GM23338 (cell line): Measurements from ENCODE around the gene ZNF831. TPM values are rescaled to one million over a fixed set of nuclear protein-coding genes. Genes with fewer than 3 reads are reported as not detected.

ENCODE experiments used
- ATAC-seq: fragments of 200-7000 bp; cut with Tn5 transposase; 3 replicates; pipeline ENCODE4 v1.9.1; 2020
- DNase-seq: peaks from one replicate; pipeline ENCODE4 v3.0.0-alpha.2; 2015; ENCODE audit warnings: low spot score
- H2AFZ ChIP-seq: fragments of 200-600 bp; sonication (generic); 2 replicates; pipeline ENCODE4 v1.8.0; 2016; ENCODE audit warnings: antibody characterized with exemption, mild to moderate bottlenecking, moderate library complexity
- H3F3A ChIP-seq: fragments of 200-600 bp; sonication (generic); replicated peaks from 2 replicates; pipeline ENCODE4 v1.8.0; 2017; ENCODE audit warnings: antibody characterized with exemption, mixed run types, low read depth
- H3K27ac ChIP-seq: fragments of 200-600 bp; sonication (generic); 2 replicates; pipeline ENCODE4 v1.6.1; 2016; ENCODE audit warnings: low read depth
- H3K27me3 ChIP-seq: fragments of 200-600 bp; sonication (generic); 2 replicates; pipeline ENCODE4 v1.8.0; 2016; ENCODE audit warnings: mild to moderate bottlenecking, mixed run types, moderate library complexity; ENCODE audit not compliant: insufficient read depth
- H3K36me3 ChIP-seq: fragments of 200-600 bp; sonication (generic); 2 replicates; pipeline ENCODE4 v1.8.0; 2016; ENCODE audit warnings: mild to moderate bottlenecking; ENCODE audit not compliant: insufficient read depth
- H3K4me1 ChIP-seq: fragments of 200-600 bp; sonication (generic); 2 replicates; pipeline ENCODE4 v1.8.0; 2016; ENCODE audit warnings: mild to moderate bottlenecking, moderate library complexity; ENCODE audit not compliant: insufficient read depth
- H3K4me2 ChIP-seq: fragments of 200-600 bp; sonication (generic); 2 replicates; pipeline ENCODE4 v1.7.1; 2017; ENCODE audit warnings: mixed run types
- H3K4me3 ChIP-seq: fragments of 200-600 bp; sonication (generic); 2 replicates; pipeline ENCODE4 v1.6.1; 2016; ENCODE audit warnings: mixed run types
- H3K79me2 ChIP-seq: fragments of 200-600 bp; sonication (generic); replicated peaks from 2 replicates; pipeline ENCODE4 v1.8.0; 2017; ENCODE audit warnings: mild to moderate bottlenecking; ENCODE audit not compliant: insufficient read depth
- H3K9me2 ChIP-seq: fragments of 200-600 bp; sonication (generic); 2 replicates; pipeline ENCODE4 v1.8.0; 2017; ENCODE audit not compliant: insufficient read depth
- H4K20me1 ChIP-seq: fragments of 200-600 bp; sonication (generic); replicated peaks from 2 replicates; pipeline ENCODE4 v1.8.0; 2017; ENCODE audit warnings: mild to moderate bottlenecking; ENCODE audit not compliant: insufficient read depth
- H3K27ac Mint-ChIP-seq: 2 replicates; pipeline ENCODE4 v1.8.0; 2020; ENCODE audit warnings: inconsistent platforms, mild to moderate bottlenecking, moderate library complexity, mixed read lengths
- H3K27me3 Mint-ChIP-seq: 3 replicates; pipeline ENCODE4 v1.8.0; 2022; ENCODE audit warnings: low read depth, mild to moderate bottlenecking, moderate library complexity, mixed read lengths, inconsistent platforms; ENCODE audit not compliant: insufficient read depth, poor library complexity
- H3K36me3 Mint-ChIP-seq: 3 replicates; pipeline ENCODE4 v1.8.0; 2021; ENCODE audit warnings: low read depth, mild to moderate bottlenecking, inconsistent platforms, moderate library complexity, mixed read lengths
- H3K4me1 Mint-ChIP-seq: 3 replicates; pipeline ENCODE4 v1.8.0; 2020; ENCODE audit warnings: mild to moderate bottlenecking, inconsistent platforms, mixed read lengths
- H3K4me3 Mint-ChIP-seq: 3 replicates; pipeline ENCODE4 v1.8.0; 2021; ENCODE audit warnings: moderate library complexity, mild to moderate bottlenecking, inconsistent platforms, mixed read lengths
- H3K9me3 Mint-ChIP-seq: 3 replicates; pipeline ENCODE4 v1.8.0; 2020; ENCODE audit warnings: moderate library complexity, mild to moderate bottlenecking, inconsistent platforms, mixed read lengths
- CREB1 ChIP-seq: fragments of 250-450 bp; sonication (Bioruptor Pico); IDR thresholded peaks from 2 replicates; pipeline ENCODE4 v1.5.0; 2020; ENCODE audit warnings: low read depth, mild to moderate bottlenecking, moderate library complexity
- CTCF ChIP-seq, 2 experiments: fragments of 200-600 bp in 1 of 2; sonication (generic) in 1 of 2; conservative IDR thresholded peaks; 2 replicates each; pipeline versions ENCODE4 v1.5.1 to v1.6.1; 2016 to 2017; ENCODE audit warnings: antibody characterized with exemption in 2 of 2, low read depth in 2 of 2, mild to moderate bottlenecking in 2 of 2, moderate library complexity in 1 of 2
- EZH2phosphoT487 ChIP-seq: fragments of 200-600 bp; sonication (generic); IDR thresholded peaks from one replicate; pipeline ENCODE4 v1.8.1; 2018; ENCODE audit warnings: antibody characterized with exemption; ENCODE audit not compliant: unreplicated experiment
- NANOG ChIP-seq: IDR thresholded peaks from 2 replicates; pipeline ENCODE4 v1.6.1; 2016; ENCODE audit warnings: antibody characterized with exemption, borderline replicate concordance
- ZNF114 ChIP-seq: fragments of 250-450 bp; sonication (Bioruptor Pico); IDR thresholded peaks from 2 replicates; pipeline ENCODE4 v1.5.0; 2020; ENCODE audit warnings: mild to moderate bottlenecking, moderate library complexity
- ZNF462 ChIP-seq: fragments of 250-450 bp; sonication (Bioruptor Pico); IDR thresholded peaks from 2 replicates; pipeline ENCODE4 v1.5.0; 2020; ENCODE audit warnings: mild to moderate bottlenecking, moderate library complexity
- polyA plus RNA-seq: library from polyadenylated mRNA; unstranded; fragments of >200 nt; fragmentation: Nextera tagmentation; extraction: Ambion mirVana; gene quantifications from 2 replicates; pipeline ENCODE4 v1.2.1, GENCODE V29; 2016
- total RNA-seq: library from RNA; depleted of rRNA; stranded (reverse); fragments of >200 nt; shearing (Covaris generic); gene quantifications from 2 replicates; pipeline ENCODE4 v1.2.3, GENCODE V29; 2014

ZNF831 gene
- total and polyA plus RNA-seq, 2 experiments from 2014 or later = not detected

GRCh38 chr20:59240006-59240405 lies 76.4 kb downstream of the ZNF831 start (continued):
- TF ChIP-seq ZNF462 (CRISPR knock-in tag) = no peak

GRCh38 chr20:59242714-59243626 lies 79.3 kb downstream of the ZNF831 start:
- no peak for DNase-seq
- Mint-ChIP-seq H3K4me3 (no peak overlapping the region), H3K27ac (no peak overlapping the region), H3K9me3 (no peaks in the 10 kb centered on the region), H3K27me3 (peaks cover 3% of the 10 kb centered on the region), H3K4me1 (peaks cover 33% of the 10 kb centered on the region), H3K36me3 (no peaks in the 10 kb centered on the region)
- Histone ChIP-seq H3K4me2 (no peak overlapping the region), H3K36me3 (no peaks in the 10 kb centered on the region), H3K4me3 (no peak overlapping the region), H3K27me3 (no peaks in the 10 kb centered on the region), H3K4me1 (peaks cover 3% of the 10 kb centered on the region; the same call in 1 of the 2 replicates), H3K79me2 (no peaks in the 10 kb centered on the region), H4K20me1 (no peaks in the 10 kb centered on the region), H3K9me2 (no peaks in the 10 kb centered on the region; the same call in 1 of the 2 replicates), H3K27ac (no peak overlapping the region), H3F3A (no peaks in the 10 kb centered on the region), H2AFZ (no peak overlapping the region)
- ATAC-seq = no peak
- TF ChIP-seq ZNF114 (CRISPR knock-in tag) (no peak), ZNF462 (CRISPR knock-in tag) (no peak), CTCF (conservative IDR thresholded peaks at IDR 0.05; ENCODE audit: low read depth in 2 of 2) (no peak), CREB1 (CRISPR knock-in tag) (no peak), EZH2phosphoT487 (no peak), NANOG (no peak)
